ENCODE results near the gene JAK3. TPM values are rescaled to one million over a fixed set of nuclear protein-coding genes. Genes with fewer than 3 reads are reported as not detected.
"Not testable (repeated sequence)": the region's sequence is repeated elsewhere in the genome, so short reads cannot be mapped to it uniquely, and the experiment has no call there.

The JAK3 gene
- polyA plus RNA-seq, 4 donors: 0.67 to 6.8 (median 2.5) TPM

DNA sequence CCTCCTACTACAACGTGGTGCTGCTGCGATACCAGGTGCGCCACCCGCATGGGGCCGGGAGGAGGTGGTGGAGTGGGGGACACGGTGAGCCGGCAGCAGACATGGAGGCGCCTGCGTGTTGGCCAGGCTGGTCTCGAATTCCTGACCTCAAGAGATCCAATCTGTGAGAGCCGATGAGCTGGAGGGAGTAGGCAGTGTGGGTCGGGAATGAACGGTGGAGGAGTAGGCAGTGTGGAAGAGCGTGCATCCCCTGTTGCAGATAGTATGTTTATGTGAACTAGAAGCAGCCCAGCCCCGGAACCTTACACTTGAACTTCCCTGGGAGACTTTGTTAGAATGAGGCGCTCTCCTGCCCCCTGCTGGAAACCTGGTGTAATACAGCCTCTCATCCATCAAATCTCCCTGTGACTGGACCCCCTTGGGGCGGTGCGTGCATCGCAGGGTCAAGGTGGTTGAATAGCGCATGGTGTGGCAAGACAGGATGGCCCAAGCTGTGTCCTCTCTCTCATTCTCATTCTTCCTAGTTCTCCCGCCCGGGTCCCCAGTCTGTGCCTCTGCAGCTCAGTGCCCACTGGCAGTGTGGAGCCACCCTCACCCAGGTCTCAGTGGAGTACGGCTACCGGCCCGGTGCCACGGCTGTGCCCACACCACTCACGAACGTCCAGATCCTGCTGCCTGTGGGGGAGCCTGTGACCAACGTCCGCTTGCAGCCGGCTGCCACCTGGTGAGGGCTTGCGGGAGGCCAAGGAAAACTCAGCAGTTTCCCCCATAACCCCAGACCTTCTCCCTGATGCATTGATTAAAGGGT, 63.4 kb downstream of the JAK3 start:
- no peak overlapping the region for H3K27ac ChIP-seq (ENCODE audit: low read depth in 1 of 3, low read length in 2 of 3)
- H3K27me3 ChIP-seq (ENCODE audit: control insufficient read depth in 3 of 3, insufficient read depth in 3 of 3, low read length in 3 of 3): no peaks in the 10 kb centered on the region
- H3K4me1 ChIP-seq (ENCODE audit: control insufficient read depth in 3 of 3, insufficient read depth in 2 of 3, low read depth in 1 of 3, low read length in 2 of 3): peaks cover 0 to 4% (median 0%) of the 10 kb centered on the region in 3 donors
- FAIRE-seq (no peak), DNase-seq (peak; percentile 77 to 80)
- H3K4me3 ChIP-seq (ENCODE audit: low read depth in 1 of 3, low read length in 3 of 3): no peak overlapping the region
- H3K9me3 ChIP-seq (ENCODE audit: control insufficient read depth in 2 of 2, insufficient read depth in 1 of 2, low read depth in 1 of 2, low read length in 1 of 2): no peaks in the 10 kb centered on the region
- WGBS, 3 donors: 25 to 50% (median 44%) methylated on average over 31 to 32 of the region's 32 CpGs
- H3K36me3 ChIP-seq (ENCODE audit: control insufficient read depth in 3 of 3, insufficient read depth in 2 of 3, low read depth in 1 of 3, low read length in 3 of 3): peaks cover 0 to 8% (median 0%) of the 10 kb centered on the region in 3 donors

DNA sequence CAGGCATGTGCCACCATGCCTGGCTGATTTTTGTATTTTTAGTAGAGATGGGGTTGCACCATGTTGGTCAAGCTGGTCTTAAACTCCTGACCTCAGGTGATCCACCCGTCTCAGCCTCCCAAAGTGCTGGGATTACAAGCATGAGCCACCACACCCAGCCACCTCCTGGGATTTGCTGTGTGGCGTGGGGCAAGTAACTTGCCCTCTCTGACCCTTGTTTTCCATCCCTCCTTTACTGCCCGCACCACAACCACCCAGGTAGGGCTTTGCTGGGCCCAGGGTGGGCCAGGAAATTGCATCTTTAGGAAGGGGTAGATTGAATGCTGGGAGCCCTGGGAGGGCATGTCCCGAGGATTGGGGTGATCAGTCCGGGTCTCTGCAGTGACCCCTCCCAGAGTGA, 64.1 kb downstream of the JAK3 start:
- H3K9me3 ChIP-seq (ENCODE audit: control insufficient read depth in 2 of 2, insufficient read depth in 1 of 2, low read depth in 1 of 2, low read length in 1 of 2); DNase-seq; H3K27me3 ChIP-seq (ENCODE audit: control insufficient read depth in 3 of 3, insufficient read depth in 3 of 3, low read length in 3 of 3); H3K36me3 ChIP-seq (ENCODE audit: control insufficient read depth in 3 of 3, insufficient read depth in 2 of 3, low read depth in 1 of 3, low read length in 3 of 3); FAIRE-seq; H3K27ac ChIP-seq (ENCODE audit: low read depth in 1 of 3, low read length in 2 of 3); H3K4me3 ChIP-seq (ENCODE audit: low read depth in 1 of 3, low read length in 3 of 3): not testable (repeated sequence)
- H3K4me1 ChIP-seq (ENCODE audit: control insufficient read depth in 3 of 3, insufficient read depth in 2 of 3, low read depth in 1 of 3, low read length in 2 of 3): peaks cover 0 to 11% (median 0%) of the 10 kb centered on the region in 3 donors
- WGBS, 3 donors: 54 to 78% (median 62%) methylated on average over 5 of the region's 5 CpGs

DNA sequence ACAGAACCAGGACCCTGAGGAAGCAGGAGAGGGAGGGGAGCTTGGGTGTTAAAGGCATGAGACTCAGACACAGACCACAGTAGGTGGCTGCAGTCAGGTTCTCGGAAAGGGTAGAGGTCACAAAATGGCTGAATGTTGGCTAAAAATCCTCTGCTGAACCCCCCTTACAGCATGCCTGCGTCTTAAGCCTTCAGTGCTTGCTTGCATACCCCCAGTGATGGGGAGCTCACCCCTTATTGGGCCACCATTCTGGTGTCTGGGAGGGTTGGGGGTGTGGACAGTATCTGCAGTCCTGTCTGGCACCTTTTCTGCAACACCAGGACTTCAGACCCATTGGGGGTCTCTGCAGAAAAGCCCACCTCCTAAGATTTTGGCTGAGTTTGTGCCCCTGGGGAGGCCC, 67.0 kb downstream of the JAK3 start:
- Histone ChIP-seq H3K9me3 (ENCODE audit: control insufficient read depth in 2 of 2, insufficient read depth in 1 of 2, low read depth in 1 of 2, low read length in 1 of 2) (no peaks in the 10 kb centered on the region), H3K4me3 (ENCODE audit: low read depth in 1 of 3, low read length in 3 of 3) (no peak overlapping the region), H3K36me3 (ENCODE audit: control insufficient read depth in 3 of 3, insufficient read depth in 2 of 3, low read depth in 1 of 3, low read length in 3 of 3) (peaks cover 0 to 6% (median 0%) of the 10 kb centered on the region in 3 donors), H3K27me3 (ENCODE audit: control insufficient read depth in 3 of 3, insufficient read depth in 3 of 3, low read length in 3 of 3) (no peaks in the 10 kb centered on the region), H3K27ac (ENCODE audit: low read depth in 1 of 3, low read length in 2 of 3) (no peak overlapping the region), H3K4me1 (ENCODE audit: control insufficient read depth in 3 of 3, insufficient read depth in 2 of 3, low read depth in 1 of 3, low read length in 2 of 3) (peaks cover 0 to 16% (median 0%) of the 10 kb centered on the region in 3 donors)
- FAIRE-seq (no peak), DNase-seq (no peak)
- WGBS, 3 donors: 92 to 94% (median 93%) methylated on average over 2 of the region's 2 CpGs

DNA sequence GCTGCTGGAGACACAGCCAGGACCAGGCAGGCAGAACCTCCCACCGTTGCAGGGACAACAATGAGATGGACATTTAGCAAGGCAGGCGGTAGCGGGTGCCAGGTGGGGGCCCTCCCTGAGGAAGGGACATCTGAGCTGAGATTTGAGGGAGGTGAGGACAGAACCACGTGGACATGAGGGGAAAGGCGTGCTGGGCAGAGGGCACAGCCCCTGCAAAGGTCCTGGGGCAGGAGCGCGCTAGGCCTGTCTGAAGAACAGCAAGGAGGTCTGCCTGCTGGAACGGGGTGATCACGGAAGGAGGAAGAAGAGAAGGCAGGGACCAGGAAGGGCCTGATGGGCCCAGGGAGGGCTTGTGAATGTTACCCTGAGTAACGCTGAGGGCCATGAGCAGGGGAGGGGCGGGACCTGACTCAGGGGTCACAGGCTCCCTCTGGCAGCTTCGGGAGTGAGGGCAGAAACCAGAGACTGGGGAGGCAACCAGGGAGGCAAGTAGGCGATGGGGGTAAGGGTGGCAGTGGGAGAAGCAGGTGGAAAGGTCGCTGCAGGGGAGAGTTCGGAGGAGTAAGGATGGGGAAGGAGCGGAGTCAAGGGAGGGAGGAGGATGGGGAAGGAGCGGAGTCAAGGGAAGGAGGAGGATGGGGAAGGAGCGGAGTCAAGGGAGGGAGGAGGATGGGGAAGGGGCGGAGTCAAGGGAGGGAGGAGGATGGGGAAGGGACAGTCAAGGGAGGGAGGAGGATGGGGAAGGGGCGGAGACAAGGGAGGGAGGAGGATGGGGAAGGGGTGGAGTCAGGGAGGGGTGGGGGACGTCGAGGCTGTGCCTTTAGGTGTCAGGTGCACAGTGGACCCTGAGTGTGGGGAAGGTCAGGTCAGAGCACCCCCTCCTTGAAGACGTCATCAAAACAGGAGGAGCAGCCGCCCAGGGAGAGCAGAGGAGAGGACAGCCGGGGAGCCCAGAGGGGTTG, 68.5 kb downstream of the JAK3 start:
- 17 to 29% (median 28%) methylated on average over 24 to 25 of the region's 25 CpGs for WGBS, 3 donors
- H3K9me3 ChIP-seq (ENCODE audit: control insufficient read depth in 2 of 2, insufficient read depth in 1 of 2, low read depth in 1 of 2, low read length in 1 of 2): no peaks in the 10 kb centered on the region
- FAIRE-seq: no peak
- peaks cover 0 to 16% (median 0%) of the 10 kb centered on the region in 3 donors for H3K4me1 ChIP-seq (ENCODE audit: control insufficient read depth in 3 of 3, insufficient read depth in 2 of 3, low read depth in 1 of 3, low read length in 2 of 3)
- peak overlapping the region in 1 of 3 donors; percentile 23 for H3K4me3 ChIP-seq (ENCODE audit: low read depth in 1 of 3, low read length in 3 of 3)
- peaks cover 0 to 2% (median 0%) of the 10 kb centered on the region in 3 donors for H3K36me3 ChIP-seq (ENCODE audit: control insufficient read depth in 3 of 3, insufficient read depth in 2 of 3, low read depth in 1 of 3, low read length in 3 of 3)
- H3K27ac ChIP-seq (ENCODE audit: low read depth in 1 of 3, low read length in 2 of 3): no peak overlapping the region
- DNase-seq: peak in 1 of 2 donors; percentile 51
- H3K27me3 ChIP-seq (ENCODE audit: control insufficient read depth in 3 of 3, insufficient read depth in 3 of 3, low read length in 3 of 3): no peaks in the 10 kb centered on the region

DNA sequence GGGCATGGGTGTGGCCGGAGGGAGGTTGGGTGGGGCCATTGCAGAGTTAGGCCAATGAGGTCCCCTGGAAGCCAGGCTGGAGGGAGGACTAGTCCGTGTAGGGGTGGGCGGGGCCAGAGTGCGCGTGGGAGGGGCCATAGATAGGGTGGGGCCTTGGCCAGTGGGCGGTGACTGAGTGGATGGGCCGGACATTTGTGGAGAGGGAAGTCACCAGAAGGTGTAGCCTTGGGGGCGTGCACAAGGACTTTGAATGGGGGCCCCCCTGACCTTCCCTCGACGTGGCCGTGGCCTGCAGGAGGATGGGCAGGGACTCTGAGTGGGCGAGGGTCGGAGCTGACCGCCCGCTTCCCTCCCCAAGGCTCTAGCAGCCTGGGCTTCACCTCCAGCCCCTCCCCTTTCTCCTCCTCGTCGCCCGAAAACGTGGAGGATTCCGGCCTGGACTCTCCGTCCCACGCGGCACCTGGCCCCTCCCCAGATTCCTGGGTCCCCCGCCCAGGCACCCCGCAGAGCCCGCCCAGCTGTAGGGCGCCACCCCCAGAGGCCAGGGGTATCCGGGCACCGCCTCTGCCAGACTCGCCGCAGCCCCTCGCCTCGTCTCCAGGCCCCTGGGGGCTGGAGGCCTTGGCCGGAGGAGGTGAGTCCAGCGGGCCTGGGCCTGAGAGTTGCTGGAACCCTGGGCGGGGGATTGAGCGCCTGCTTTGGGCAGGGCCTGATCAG, 69.4 kb downstream of the JAK3 start:
- no peaks in the 10 kb centered on the region for H3K9me3 ChIP-seq (ENCODE audit: control insufficient read depth in 2 of 2, insufficient read depth in 1 of 2, low read depth in 1 of 2, low read length in 1 of 2)
- FAIRE-seq (no peak), DNase-seq (peak; percentile 71 to 75)
- H3K4me3 ChIP-seq (ENCODE audit: low read depth in 1 of 3, low read length in 3 of 3): peak overlapping the region in 1 of 3 donors; percentile 23
- H3K27ac ChIP-seq (ENCODE audit: low read depth in 1 of 3, low read length in 2 of 3): no peak overlapping the region
- 8 to 32% (median 25%) methylated on average over 28 to 37 of the region's 37 CpGs for WGBS, 3 donors
- no peaks in the 10 kb centered on the region for H3K27me3 ChIP-seq (ENCODE audit: control insufficient read depth in 3 of 3, insufficient read depth in 3 of 3, low read length in 3 of 3)
- H3K4me1 ChIP-seq (ENCODE audit: control insufficient read depth in 3 of 3, insufficient read depth in 2 of 3, low read depth in 1 of 3, low read length in 2 of 3): peaks cover 0 to 11% (median 0%) of the 10 kb centered on the region in 3 donors
- H3K36me3 ChIP-seq (ENCODE audit: control insufficient read depth in 3 of 3, insufficient read depth in 2 of 3, low read depth in 1 of 3, low read length in 3 of 3): no peaks in the 10 kb centered on the region

DNA sequence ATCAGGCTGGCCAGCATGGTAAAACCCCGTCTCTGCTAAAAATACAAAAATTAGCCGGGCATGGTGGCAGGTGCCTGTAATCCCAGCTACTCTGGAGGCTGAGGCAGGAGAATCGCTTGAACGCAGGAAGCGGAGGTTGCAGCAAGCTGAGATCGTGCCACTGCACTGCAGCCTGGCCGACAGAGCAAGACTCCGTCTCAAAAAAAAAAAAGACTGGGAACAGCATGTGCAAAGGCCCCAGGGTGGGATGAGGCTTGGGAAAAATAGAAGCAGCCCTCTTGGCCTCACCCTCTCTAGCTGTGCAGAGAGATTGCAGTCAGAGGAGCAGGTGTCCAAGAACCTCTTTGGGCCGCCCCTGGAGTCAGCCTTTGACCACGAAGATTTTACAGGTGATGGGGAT, 69.9 kb downstream of the JAK3 start:
- not testable (repeated sequence) for FAIRE-seq; H3K27me3 ChIP-seq (ENCODE audit: control insufficient read depth in 3 of 3, insufficient read depth in 3 of 3, low read length in 3 of 3); H3K9me3 ChIP-seq (ENCODE audit: control insufficient read depth in 2 of 2, insufficient read depth in 1 of 2, low read depth in 1 of 2, low read length in 1 of 2); H3K27ac ChIP-seq (ENCODE audit: low read depth in 1 of 3, low read length in 2 of 3); H3K36me3 ChIP-seq (ENCODE audit: control insufficient read depth in 3 of 3, insufficient read depth in 2 of 3, low read depth in 1 of 3, low read length in 3 of 3); H3K4me3 ChIP-seq (ENCODE audit: low read depth in 1 of 3, low read length in 3 of 3); DNase-seq
- WGBS, 3 donors: 73 to 79% (median 77%) methylated on average over 10 of the region's 10 CpGs
- peaks cover 0 to 11% (median 0%) of the 10 kb centered on the region in 3 donors for H3K4me1 ChIP-seq (ENCODE audit: control insufficient read depth in 3 of 3, insufficient read depth in 2 of 3, low read depth in 1 of 3, low read length in 2 of 3)

DNA sequence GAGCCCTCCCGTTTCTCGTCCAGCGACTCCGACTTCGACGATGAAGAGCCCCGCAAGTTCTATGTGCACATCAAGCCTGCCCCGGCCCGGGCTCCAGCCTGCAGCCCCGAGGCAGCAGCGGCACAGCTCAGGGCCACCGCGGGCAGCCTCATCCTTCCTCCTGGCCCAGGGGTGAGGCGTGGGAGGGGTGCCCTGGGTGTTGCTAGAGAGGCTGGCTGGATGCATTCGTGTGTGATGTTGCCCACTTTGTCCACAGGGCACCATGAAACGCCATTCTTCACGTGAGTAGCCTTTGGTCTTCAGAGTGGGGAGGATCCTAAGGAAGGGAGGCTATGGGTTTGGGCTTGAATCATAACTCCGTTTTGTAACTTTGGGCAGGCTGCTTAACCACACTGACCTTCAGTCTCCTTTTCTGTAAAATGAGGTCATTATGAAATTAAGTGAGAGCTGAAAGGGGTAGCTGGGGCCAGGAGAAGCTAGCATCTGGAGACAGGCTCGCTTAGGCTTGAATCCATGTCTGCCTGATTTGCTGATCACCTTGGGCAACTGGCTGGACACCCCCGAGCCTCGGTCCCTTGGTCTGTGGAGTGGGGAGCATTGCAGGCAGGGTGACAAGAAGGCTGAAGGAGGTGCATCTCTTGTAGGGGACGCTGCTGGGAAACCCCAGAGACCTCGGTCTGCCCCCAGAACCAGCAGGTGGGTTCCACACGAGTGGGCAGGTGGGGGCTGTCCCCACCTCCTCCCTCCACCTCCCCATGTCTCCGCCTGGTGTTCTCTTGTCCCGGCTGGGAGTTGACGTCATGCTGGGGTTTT, 71.6 kb downstream of the JAK3 start:
- H3K27me3 ChIP-seq (ENCODE audit: control insufficient read depth in 3 of 3, insufficient read depth in 3 of 3, low read length in 3 of 3): no peaks in the 10 kb centered on the region
- no peaks in the 10 kb centered on the region for H3K36me3 ChIP-seq (ENCODE audit: control insufficient read depth in 3 of 3, insufficient read depth in 2 of 3, low read depth in 1 of 3, low read length in 3 of 3)
- DNase-seq (no peak), FAIRE-seq (no peak)
- no peaks in the 10 kb centered on the region for H3K9me3 ChIP-seq (ENCODE audit: control insufficient read depth in 2 of 2, insufficient read depth in 1 of 2, low read depth in 1 of 2, low read length in 1 of 2)
- WGBS, 3 donors: 54 to 63% (median 63%) methylated on average over 27 of the region's 27 CpGs
- peaks cover 0 to 11% (median 0%) of the 10 kb centered on the region in 3 donors for H3K4me1 ChIP-seq (ENCODE audit: control insufficient read depth in 3 of 3, insufficient read depth in 2 of 3, low read depth in 1 of 3, low read length in 2 of 3)
- no peak overlapping the region for H3K4me3 ChIP-seq (ENCODE audit: low read depth in 1 of 3, low read length in 3 of 3)
- no peak overlapping the region for H3K27ac ChIP-seq (ENCODE audit: low read depth in 1 of 3, low read length in 2 of 3)

All from small intestine (tissue), 7 donors.